Measurements from ENCODE around the gene ACP6.
A peak's percentile ranks its signal among the peaks of the same experiment; 100 is the strongest.

The ACP6 gene

DNA sequence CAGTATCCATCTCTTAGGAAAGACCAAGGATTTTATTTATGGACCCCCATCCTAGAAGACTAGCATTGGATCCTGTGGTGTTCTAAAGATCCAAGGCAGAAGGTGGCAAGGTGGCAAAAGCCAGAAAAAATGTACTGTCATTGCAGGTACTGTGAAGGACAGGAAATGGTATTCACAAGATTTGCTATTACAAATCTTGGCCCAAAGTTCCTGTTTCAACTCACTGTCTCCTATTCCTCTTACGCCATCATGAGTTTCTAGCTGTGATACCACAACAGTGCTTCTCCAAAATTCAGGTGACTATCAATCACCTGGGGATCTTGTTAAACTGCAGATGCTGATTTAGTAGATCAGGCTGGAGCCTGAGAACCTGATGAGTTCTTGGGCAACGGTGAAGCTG lies 21.4 kb downstream of the ACP6 start:
- no peak for DNase-seq (ENCODE audit: low spot score)

- DNase-seq (ENCODE audit: low spot score) = no peak
Measured at GRCh38 chr1:147647796-147648633, 22.3 kb downstream of the ACP6 start.

GRCh38 chr1:147643974-147644373 lies 26.4 kb downstream of the ACP6 start:
- DNase-seq (ENCODE audit: low spot score) = no peak

GRCh38 chr1:147641695-147642592 lies 28.4 kb downstream of the ACP6 start:
- DNase-seq (ENCODE audit: low spot score) = no peak

DNA sequence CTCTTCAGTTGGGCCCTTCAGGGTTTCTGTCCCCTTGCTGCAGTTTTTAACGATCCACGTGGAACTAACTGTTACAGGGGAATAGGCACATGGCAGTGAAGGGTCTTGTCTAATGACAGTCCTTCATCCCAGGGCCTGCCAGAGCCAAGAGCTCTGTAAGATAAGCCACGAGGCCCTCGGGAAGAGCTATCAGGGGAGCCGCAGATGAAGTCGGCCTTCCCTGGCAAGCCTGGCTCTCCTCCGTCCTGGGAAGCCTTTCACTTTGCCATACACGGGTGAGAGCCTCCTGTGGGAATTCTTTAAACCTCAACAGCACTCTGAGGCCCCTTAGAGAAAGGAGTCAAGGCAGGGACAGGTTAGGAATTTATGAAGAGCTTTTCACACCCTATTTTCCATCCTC lies 29.0 kb downstream of the ACP6 start:
- no peak for DNase-seq (ENCODE audit: low spot score)

DNA sequence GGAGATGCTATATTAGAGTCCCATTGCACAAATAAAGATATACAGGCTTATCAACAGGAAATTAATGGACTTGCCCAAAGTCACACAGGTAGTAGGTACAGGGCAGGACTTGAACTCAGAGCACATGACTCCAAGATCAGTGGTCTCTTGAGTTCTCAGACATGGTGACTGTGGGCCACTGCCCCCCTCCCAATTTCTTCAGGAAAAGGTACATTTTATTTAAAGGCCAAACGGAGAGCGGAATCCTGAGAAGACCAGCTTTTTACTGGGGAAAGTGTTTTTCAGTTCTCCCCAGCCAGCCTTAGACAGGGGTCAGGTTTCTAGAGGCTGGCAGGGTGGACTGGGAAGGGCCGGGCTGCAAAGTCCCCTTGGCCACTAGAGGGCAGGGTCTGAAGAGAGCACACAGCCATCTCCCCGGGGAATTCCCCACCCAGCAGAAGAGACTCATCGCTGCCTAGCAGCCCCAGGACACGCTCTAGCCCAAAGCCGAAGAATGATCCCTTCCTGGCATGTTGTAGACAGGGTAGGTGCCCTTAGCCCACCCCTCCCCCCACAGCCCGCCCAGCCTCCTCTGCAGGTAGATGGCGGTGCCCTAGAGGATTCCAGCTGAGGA lies 29.7 kb downstream of the ACP6 start:
- peak; percentile 36 for DNase-seq (ENCODE audit: low spot score)

- no peak for DNase-seq (ENCODE audit: low spot score)
Measured at GRCh38 chr1:147636314-147636713, 34.0 kb downstream of the ACP6 start.

GRCh38 chr1:147635342-147635741 lies 35.0 kb downstream of the ACP6 start:
- no peak for DNase-seq (ENCODE audit: low spot score)

DNA sequence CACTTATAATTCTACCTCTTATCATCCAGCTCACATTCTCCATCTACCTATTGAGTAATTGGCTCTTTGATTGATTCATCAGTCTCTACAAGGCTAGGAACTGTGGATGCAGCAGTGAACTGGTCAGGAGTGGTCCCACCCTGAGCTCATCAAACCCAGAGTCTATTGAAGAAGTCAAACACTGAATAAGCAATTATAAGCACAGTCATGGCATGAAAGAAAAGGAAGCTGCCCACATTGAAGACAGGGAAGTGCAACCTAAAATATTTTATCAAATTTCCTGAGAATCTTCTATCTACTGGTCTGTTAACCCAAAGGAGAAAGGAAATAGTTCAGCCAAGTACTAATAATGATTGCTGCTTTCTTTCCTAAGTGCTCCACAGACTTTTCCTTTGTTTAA lies 35.7 kb downstream of the ACP6 start:
- no peak for DNase-seq (ENCODE audit: low spot score)

DNA sequence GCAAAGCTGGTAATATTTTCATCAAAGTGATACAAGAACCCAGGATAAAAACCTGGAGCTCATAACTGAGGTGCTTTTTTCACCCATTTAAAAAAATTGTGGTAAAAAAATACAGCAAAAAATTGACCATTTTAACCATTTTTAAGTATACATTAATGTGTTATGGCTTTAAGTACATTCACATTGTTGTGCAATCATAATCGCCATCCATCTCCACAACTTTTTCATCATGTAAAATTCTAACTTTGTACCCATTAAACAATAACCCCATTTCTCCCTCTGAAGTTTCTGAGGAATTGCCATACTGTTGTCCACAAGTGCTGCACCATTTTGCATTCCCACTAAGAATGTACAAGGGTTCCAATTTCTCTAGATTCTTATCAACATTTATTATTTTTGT lies 36.6 kb downstream of the ACP6 start:
- DNase-seq (ENCODE audit: low spot score) = no peak

DNA sequence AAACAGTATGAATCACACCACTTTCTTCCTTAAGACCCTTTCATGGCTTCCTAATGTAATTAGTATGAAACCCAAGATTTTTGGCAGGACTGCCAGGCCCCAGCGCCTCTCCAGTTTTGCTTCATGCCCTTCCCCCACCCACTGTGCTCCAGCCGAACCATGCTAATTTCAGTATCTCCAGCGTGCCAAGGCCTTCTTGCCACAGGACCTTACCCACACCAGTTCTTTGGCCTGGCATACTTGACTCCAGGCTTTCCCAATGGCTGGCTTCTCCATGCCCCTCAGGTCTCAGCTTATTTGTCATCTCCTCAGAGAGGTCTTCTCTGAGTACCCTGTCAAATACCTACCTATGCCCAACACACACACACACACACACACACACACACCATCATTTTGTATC lies 38.5 kb downstream of the ACP6 start:
- DNase-seq (ENCODE audit: low spot score) = no peak

- DNase-seq (ENCODE audit: low spot score) = no peak
Measured at GRCh38 chr1:147630447-147630846, 39.9 kb downstream of the ACP6 start.

DNA sequence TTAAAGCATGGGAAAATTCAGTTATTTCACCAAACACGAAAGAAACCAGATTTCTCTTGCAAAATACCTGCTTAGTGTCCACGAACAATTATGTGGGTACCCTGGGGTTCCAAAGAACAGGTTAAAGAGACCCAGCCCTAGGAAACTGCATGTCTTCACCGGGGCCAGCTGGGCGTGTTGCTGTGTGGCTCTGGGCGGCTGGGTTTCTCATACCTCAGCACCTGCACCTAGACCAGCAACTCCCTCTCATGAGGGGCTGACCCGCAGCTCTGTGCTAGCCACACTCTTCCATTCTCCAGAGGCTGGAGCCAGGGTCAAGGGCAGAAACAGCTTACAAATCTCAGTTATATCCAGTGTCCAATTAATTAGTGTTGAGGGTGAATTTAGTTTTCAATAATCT lies 40.3 kb downstream of the ACP6 start:
- DNase-seq (ENCODE audit: low spot score) = no peak

DNA sequence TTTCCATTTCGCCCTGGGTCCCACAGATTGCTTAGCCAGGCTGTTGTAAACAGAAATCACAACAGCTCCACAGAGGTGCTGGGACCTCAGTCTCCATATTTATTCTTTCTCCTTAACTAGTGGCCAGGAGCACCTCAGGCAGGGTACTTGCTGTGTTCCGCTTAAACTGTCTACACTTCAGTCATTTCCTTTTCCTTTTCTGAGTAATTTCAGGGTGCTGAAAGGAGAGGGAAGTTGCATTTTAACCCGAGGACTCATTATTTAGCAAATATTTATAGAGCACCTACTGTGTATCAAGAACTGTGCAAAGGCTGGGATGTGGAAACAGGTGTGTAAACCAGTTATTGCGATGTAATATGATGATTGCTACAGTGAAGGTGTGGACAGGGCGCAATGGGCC lies 41.9 kb downstream of the ACP6 start:
- no peak for DNase-seq (ENCODE audit: low spot score)

- DNase-seq (ENCODE audit: low spot score) = peak; percentile 13
Measured at GRCh38 chr1:147627435-147628110, 42.8 kb downstream of the ACP6 start.

GRCh38 chr1:147626739-147627138 lies 43.6 kb downstream of the ACP6 start:
- DNase-seq (ENCODE audit: low spot score) = no peak

- DNase-seq (ENCODE audit: low spot score) = no peak
Measured at GRCh38 chr1:147626291-147626690, 44.0 kb downstream of the ACP6 start.

DNA sequence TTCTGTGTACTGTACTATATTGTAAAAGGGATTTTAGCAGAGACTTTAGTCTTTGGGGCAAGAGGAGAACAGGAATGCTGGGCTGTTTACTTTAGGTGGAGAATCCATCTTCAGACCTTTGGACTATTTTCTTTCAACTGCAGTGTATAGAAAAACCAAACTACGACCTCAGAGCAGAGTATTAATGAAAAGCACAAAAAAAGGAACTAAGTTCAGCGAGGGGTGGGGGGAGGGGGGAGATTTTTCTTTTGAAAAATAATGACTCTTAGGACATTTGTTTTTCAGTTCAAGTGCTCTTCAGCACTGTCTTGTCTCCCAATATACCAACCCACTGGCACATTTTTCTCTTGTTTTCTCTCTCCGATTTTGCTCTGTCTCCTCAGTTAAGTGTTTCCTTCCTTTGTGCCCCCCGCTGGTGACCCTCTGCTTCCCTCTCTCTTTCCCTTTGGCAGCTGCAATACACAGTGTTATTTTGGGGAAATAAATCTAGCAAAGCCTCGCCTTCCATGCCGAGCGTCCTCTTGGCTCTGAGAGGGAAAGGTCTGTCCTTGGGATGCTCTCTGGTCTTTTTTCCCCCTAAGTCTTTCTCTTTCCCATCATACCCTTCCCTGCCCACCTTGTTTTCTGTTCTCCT lies 44.8 kb downstream of the ACP6 start:
- no peak for DNase-seq (ENCODE audit: low spot score)

- no peak for DNase-seq (ENCODE audit: low spot score)
Measured at GRCh38 chr1:147624529-147624928, 45.8 kb downstream of the ACP6 start.

DNA sequence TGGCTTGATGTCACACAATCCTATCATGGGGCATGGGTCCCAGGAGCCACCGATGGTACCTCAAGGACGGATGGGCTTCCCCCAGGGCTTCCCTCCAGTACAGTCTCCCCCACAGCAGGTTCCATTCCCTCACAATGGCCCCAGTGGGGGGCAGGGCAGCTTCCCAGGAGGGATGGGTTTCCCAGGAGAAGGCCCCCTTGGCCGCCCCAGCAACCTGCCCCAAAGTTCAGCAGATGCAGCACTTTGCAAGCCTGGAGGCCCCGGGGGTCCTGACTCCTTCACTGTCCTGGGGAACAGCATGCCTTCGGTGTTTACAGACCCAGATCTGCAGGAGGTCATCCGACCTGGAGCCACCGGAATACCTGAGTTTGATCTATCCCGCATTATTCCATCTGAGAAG lies 46.3 kb downstream of the ACP6 start:
- DNase-seq (ENCODE audit: low spot score) = no peak

GRCh38 chr1:147622731-147623130 lies 47.6 kb downstream of the ACP6 start:
- no peak for DNase-seq (ENCODE audit: low spot score)

GRCh38 chr1:147620543-147620942 lies 49.8 kb downstream of the ACP6 start:
- DNase-seq (ENCODE audit: low spot score) = no peak

Measured in putamen (tissue), 1 donor.